ENCODE measurements around the gene BIRC2.
"Not testable (repeated sequence)": the region's sequence is repeated elsewhere in the genome, so short reads cannot be mapped to it uniquely, and the experiment has no call there.

Gene BIRC2

GRCh38 chr11:102323542-102324251 lies 23.3 kb upstream of the BIRC2 start:
- DNase-seq, result no peak

GRCh38 chr11:102325088-102325487 lies 21.9 kb upstream of the BIRC2 start:
- no peak for DNase-seq

GRCh38 chr11:102328748-102329147 lies 18.3 kb upstream of the BIRC2 start:
- DNase-seq, result no peak

GRCh38 chr11:102330231-102330630 lies 16.8 kb upstream of the BIRC2 start:
- DNase-seq, result no peak

- no peak for DNase-seq
These were observed 15.7 kb upstream of the BIRC2 start for GRCh38 chr11:102331341-102331740.

- no peak for DNase-seq
These were observed 14.4 kb upstream of the BIRC2 start for GRCh38 chr11:102332611-102332994.

- no peak for DNase-seq
These were observed 8.5 kb upstream of the BIRC2 start for GRCh38 chr11:102338479-102339010.

- DNase-seq, result not testable (repeated sequence)
These were observed 5.7 kb upstream of the BIRC2 start for GRCh38 chr11:102341311-102341710.

- DNase-seq, result peak; percentile 66
These were observed 5.1 kb upstream of the BIRC2 start for GRCh38 chr11:102341844-102342318.

GRCh38 chr11:102343809-102344208 lies 3.2 kb upstream of the BIRC2 start:
- DNase-seq, result no peak

GRCh38 chr11:102345904-102346303 lies 1.1 kb upstream of the BIRC2 start:
- no peak for DNase-seq

- no peak for DNase-seq
These were observed 612 bp upstream of the BIRC2 start for GRCh38 chr11:102346456-102346747.

- DNase-seq, result no peak
These were observed 702 bp downstream of the BIRC2 start for GRCh38 chr11:102347462-102348370.

- DNase-seq, result no peak
These were observed 10.1 kb downstream of the BIRC2 start for GRCh38 chr11:102357116-102357515.

GRCh38 chr11:102359372-102359771 lies 12.4 kb downstream of the BIRC2 start:
- no peak for DNase-seq

GRCh38 chr11:102360681-102361080 lies 13.7 kb downstream of the BIRC2 start:
- no peak for DNase-seq

GRCh38 chr11:102361086-102362031 lies 14.3 kb downstream of the BIRC2 start:
- no peak for DNase-seq

GRCh38 chr11:102364991-102365390 lies 18.0 kb downstream of the BIRC2 start:
- no peak for DNase-seq

- DNase-seq, result no peak
These were observed 20.4 kb downstream of the BIRC2 start for GRCh38 chr11:102367364-102367763.

- DNase-seq, result no peak
These were observed 21.5 kb downstream of the BIRC2 start for GRCh38 chr11:102368472-102368871.

GRCh38 chr11:102374633-102375424 lies 27.8 kb downstream of the BIRC2 start:
- DNase-seq, result not testable (repeated sequence)

Measured in activated naive CD4-positive, alpha-beta T cell treated with anti-CD3 and anti-CD28 coated beads, Interleukin-2, amount 50 U/mL, for 16 hours (primary cell).